ENCODE measurements around the gene DLG2.

Gene DLG2

GRCh38 chr11:84105148-84105547, 1522.0 kb downstream of the DLG2 start:
- no peak for DNase-seq (ENCODE audit: low read depth)
- H3K4me3 ChIP-seq (ENCODE audit: low read depth, low read length), result no peak overlapping the region
- TF ChIP-seq CTCF (IDR thresholded peaks at IDR 0.05; ENCODE audit: control insufficient read depth, extremely low read depth, insufficient read depth), result no peak

- no peak overlapping the region for H3K4me3 ChIP-seq (ENCODE audit: low read depth, low read length)
- DNase-seq (ENCODE audit: low read depth), result no peak
- TF ChIP-seq CTCF (IDR thresholded peaks at IDR 0.05; ENCODE audit: control insufficient read depth, extremely low read depth, insufficient read depth), result no peak
Observed at GRCh38 chr11:84103096-84103495, 1524.0 kb downstream of the DLG2 start.

GRCh38 chr11:84097186-84097585, 1530.0 kb downstream of the DLG2 start:
- no peak overlapping the region for H3K4me3 ChIP-seq (ENCODE audit: low read depth, low read length)
- DNase-seq (ENCODE audit: low read depth), result no peak
- TF ChIP-seq CTCF (IDR thresholded peaks at IDR 0.05; ENCODE audit: control insufficient read depth, extremely low read depth, insufficient read depth), result no peak

DNA sequence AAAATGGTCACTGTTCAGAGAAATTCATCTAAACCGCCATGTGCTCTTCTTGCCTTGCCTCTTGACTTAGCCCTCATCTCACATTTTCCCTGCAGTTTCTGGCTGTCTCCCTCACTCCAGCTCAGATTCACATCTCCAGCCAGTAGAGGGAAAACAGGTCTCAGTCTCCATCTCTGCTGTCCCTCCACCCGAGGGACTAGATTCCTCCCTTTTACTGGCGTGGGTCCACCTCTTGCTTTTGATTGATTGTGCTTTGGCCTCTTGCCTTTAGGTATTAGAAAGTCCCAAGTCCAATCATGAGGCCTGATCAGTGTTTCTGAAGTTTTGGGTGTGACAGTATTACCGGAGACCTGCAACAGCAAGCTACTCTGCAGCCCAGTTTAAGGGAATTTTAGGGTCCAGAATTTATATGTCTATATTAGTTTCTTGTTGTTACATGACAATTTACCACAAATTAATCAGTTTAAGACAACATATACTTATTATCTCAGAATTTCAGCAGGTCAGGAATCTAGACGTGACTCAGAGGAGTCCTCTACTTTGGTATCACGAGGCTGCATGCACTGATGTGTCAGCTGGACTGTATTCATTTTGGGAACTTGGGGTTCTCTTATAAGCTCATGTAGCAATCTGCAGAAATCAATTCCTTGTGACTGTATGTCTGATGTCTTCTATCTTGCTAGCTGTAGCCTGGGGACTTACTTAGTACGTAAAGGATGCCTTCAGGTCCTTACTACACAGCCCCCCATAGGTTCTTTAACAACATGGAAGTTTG, 1535.7 kb downstream of the DLG2 start:
- DNase-seq (ENCODE audit: low read depth), result no peak
- no peak overlapping the region for H3K4me3 ChIP-seq (ENCODE audit: low read depth, low read length)
- TF ChIP-seq CTCF (IDR thresholded peaks at IDR 0.05; ENCODE audit: control insufficient read depth, extremely low read depth, insufficient read depth), result no peak

GRCh38 chr11:84089072-84090057, 1537.8 kb downstream of the DLG2 start:
- no peak for TF ChIP-seq CTCF (IDR thresholded peaks at IDR 0.05; ENCODE audit: control insufficient read depth, extremely low read depth, insufficient read depth)
- DNase-seq (ENCODE audit: low read depth), result peak; percentile 21
- H3K4me3 ChIP-seq (ENCODE audit: low read depth, low read length), result no peak overlapping the region

GRCh38 chr11:84071851-84072250, 1555.3 kb downstream of the DLG2 start:
- TF ChIP-seq CTCF (IDR thresholded peaks at IDR 0.05; ENCODE audit: control insufficient read depth, extremely low read depth, insufficient read depth), result no peak
- DNase-seq (ENCODE audit: low read depth), result no peak
- H3K4me3 ChIP-seq (ENCODE audit: low read depth, low read length), result no peak overlapping the region
